ENCODE measurements around the gene FRMPD1.

FRMPD1 gene

DNA sequence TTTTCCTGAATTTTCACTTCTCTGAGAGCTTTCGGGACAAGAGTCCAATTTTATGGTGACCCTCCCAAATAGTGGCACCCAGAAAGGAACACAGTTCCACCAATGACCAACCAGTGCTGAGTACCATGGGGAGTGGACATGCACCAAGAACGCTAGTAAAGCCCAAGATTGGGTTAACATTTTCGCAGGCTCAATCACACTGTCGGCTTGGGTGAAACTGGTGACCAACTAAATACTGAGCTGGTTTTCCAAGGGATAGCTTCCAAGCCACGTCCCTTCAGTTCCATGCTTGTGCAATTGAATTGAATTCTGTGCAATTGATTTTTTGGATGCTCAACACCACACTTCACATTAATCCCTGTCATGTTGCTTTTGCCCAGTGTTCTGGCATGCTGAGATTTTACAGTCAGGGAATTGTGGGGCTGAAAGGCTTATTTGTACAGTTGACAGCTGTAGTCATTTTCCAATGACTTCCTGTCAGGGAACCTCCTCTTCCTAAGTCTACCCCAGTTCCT, 65.3 kb downstream of the FRMPD1 start:
- in situ Hi-C loops (cut with HindIII; ENCODE audit: low sequenced_read_pairs), result no loop called here
- no peak overlapping the region for H3K4me3 ChIP-seq (ENCODE audit: low read depth, low read length)
- no peak for DNase-seq (ENCODE audit: low read depth)
- TF ChIP-seq, protein P1, sequence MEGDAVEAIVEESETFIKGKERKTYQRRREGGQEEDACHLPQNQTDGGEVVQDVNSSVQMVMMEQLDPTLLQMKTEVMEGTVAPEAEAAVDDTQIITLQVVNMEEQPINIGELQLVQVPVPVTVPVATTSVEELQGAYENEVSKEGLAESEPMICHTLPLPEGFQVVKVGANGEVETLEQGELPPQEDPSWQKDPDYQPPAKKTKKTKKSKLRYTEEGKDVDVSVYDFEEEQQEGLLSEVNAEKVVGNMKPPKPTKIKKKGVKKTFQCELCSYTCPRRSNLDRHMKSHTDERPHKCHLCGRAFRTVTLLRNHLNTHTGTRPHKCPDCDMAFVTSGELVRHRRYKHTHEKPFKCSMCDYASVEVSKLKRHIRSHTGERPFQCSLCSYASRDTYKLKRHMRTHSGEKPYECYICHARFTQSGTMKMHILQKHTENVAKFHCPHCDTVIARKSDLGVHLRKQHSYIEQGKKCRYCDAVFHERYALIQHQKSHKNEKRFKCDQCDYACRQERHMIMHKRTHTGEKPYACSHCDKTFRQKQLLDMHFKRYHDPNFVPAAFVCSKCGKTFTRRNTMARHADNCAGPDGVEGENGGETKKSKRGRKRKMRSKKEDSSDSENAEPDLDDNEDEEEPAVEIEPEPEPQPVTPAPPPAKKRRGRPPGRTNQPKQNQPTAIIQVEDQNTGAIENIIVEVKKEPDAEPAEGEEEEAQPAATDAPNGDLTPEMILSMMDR (IDR thresholded peaks at IDR 0.05; ENCODE audit: low read depth, low read length, missing control alignments), result no peak

DNA sequence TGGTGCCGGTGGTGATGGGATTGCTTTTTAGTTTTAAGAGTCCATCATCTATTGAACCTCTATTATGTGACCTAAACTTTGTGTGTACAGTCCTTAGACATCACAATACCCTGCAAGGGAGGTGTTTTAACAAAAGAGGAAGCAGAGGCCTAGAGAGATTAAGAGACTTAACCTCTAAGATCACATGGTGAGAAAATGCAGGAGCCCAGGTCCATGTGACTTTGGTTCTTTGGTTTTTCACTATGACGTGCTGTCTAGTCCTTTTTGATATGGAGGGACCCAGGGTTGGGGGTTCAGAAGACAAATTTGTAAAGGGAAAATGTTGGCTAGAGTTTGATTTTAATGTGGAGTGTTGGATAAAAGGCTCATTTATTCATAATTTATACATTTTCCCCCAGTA, 68.8 kb downstream of the FRMPD1 start:
- TF ChIP-seq, protein P1 (IDR thresholded peaks at IDR 0.05; ENCODE audit: low read depth, low read length, missing control alignments), result no peak
- in situ Hi-C loops (cut with HindIII; ENCODE audit: low sequenced_read_pairs), result no loop called here
- DNase-seq (ENCODE audit: low read depth), result no peak
- no peak overlapping the region for H3K4me3 ChIP-seq (ENCODE audit: low read depth, low read length)

DNA sequence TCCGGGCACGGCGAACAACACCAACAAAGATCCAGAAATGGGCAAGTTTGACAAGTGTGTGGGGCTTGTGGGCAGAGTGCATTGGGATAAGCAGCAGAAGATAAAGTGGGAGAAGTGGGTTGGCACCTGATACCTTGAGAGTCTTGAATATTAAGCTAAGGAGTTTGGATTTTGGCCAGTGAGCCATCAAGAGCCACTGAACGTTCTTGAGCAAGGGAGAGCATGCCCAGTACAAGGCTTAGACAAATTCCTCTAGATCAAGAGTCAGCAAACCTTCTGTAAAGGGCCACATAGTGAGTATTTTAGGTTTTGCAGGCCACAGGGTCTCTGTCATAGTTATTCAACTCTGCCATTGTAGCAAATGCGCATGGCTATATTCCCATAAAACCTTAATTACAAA, 76.3 kb downstream of the FRMPD1 start:
- DNase-seq (ENCODE audit: low read depth), result no peak
- no peak overlapping the region for H3K4me3 ChIP-seq (ENCODE audit: low read depth, low read length)
- in situ Hi-C loops (cut with HindIII; ENCODE audit: low sequenced_read_pairs), result loop anchor here (25.0 kb wide), 2 partner anchors 385 to 660 kb away; partner anchors contain the start of gene ALDH1B1
- TF ChIP-seq, protein P1 (IDR thresholded peaks at IDR 0.05; ENCODE audit: low read depth, low read length, missing control alignments), result no peak

DNA sequence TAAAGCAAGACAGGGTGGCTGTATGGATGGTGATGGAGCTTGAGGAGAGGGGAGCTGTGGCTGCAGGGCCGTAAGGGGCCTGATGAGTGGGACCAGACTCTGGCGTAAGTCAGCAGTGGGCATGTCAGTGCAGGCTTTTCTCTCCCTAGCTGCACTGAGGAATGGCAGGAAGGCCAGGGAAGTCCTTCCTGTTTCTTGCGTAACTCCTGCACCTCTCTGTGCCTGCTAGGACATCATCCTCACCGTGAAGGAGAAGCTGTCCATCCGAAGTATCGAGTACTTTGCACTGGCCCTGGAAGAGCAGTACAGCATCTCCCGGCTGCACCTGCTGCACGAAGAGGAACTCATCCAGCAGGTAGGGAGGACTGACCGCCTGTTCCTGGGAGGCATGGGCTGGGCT, 78.7 kb downstream of the FRMPD1 start:
- in situ Hi-C loops (cut with HindIII; ENCODE audit: low sequenced_read_pairs), result loop anchor here (25.0 kb wide), 2 partner anchors 383 to 658 kb away; partner anchors contain the start of gene ALDH1B1
- TF ChIP-seq, protein P1 (IDR thresholded peaks at IDR 0.05; ENCODE audit: low read depth, low read length, missing control alignments), result no peak
- no peak for DNase-seq (ENCODE audit: low read depth)
- H3K4me3 ChIP-seq (ENCODE audit: low read depth, low read length), result no peak overlapping the region

- TF ChIP-seq, protein P1 (IDR thresholded peaks at IDR 0.05; ENCODE audit: low read depth, low read length, missing control alignments), result no peak
- in situ Hi-C loops (cut with HindIII; ENCODE audit: low sequenced_read_pairs), result loop anchor here (10.0 to 25.0 kb wide), 3 partner anchors 65 to 657 kb away; partner anchors contain the start of gene ALDH1B1
- DNase-seq (ENCODE audit: low read depth), result no peak
- H3K4me3 ChIP-seq (ENCODE audit: low read depth, low read length), result no peak overlapping the region
These were observed 79.5 kb downstream of the FRMPD1 start for GRCh38 chr9:37730256-37730655.

- TF ChIP-seq, protein P1 (IDR thresholded peaks at IDR 0.05; ENCODE audit: low read depth, low read length, missing control alignments), result no peak
- no peak for DNase-seq (ENCODE audit: low read depth)
- H3K4me3 ChIP-seq (ENCODE audit: low read depth, low read length), result no peak overlapping the region
- in situ Hi-C loops (cut with HindIII; ENCODE audit: low sequenced_read_pairs), result loop anchor here (10.0 to 25.0 kb wide), 3 partner anchors 64 to 656 kb away; partner anchors contain the start of gene ALDH1B1
These were observed 80.1 kb downstream of the FRMPD1 start for GRCh38 chr9:37730839-37731238.

Data from astrocyte of the cerebellum (primary cell).